ENCODE data around the gene CNTN4. TPM values are rescaled to one million over a fixed set of nuclear protein-coding genes. Genes with fewer than 3 reads are reported as not detected.

Gene CNTN4
- total and polyA plus RNA-seq, 2 of the 8 experiments (the other 6 are each of a cell fraction or from before 2014, with no cell fraction given) = 0.41 to 2.2 TPM

DNA sequence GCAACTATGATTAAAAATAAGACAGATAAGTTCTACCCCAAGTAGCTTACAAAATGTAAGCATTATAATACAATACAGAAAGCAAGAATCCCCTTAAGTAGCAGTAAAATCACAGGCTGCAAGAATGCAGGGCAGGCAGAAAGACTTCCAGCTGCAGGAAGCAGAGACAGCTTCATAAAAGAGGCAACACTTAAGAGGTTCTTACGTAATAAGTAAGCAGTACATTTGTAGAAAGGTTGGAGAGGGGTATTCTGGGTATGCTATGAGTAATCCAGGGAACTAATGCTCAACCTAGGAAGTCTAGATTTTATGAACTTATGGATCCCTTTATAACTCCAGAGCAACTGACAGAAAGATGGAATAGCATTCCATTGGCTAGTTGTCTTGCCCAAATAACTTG, 859.9 kb downstream of the CNTN4 start:
- H3K23ac ChIP-seq (ENCODE audit: insufficient read length) = no peak overlapping the region
- H3K9ac ChIP-seq (replicated peaks in 1 of 4; ENCODE audit: extremely low read depth in 1 of 4, low read depth in 3 of 4, low read length in 3 of 4) = no peak overlapping the region
- H2BK15ac ChIP-seq (ENCODE audit: low read length) = no peak overlapping the region
- no peaks in the 10 kb centered on the region for H4K20me1 ChIP-seq (replicated peaks in 1 of 2; ENCODE audit: control insufficient read depth in 1 of 2, insufficient read depth in 2 of 2, low read length in 2 of 2)
- H2BK5ac ChIP-seq (ENCODE audit: low read depth, low read length) = no peak overlapping the region
- no peak for DNase-seq (ENCODE audit: low read depth in 1 of 2, low spot score in 2 of 2)
- no peak overlapping the region for H2BK120ac ChIP-seq (replicated peaks; ENCODE audit: low read depth, low read length)
- H2BK20ac ChIP-seq (ENCODE audit: low read length) = no peak overlapping the region
- no peak for FAIRE-seq
- H3K9me3 ChIP-seq (ENCODE audit: insufficient read depth in 2 of 2, low read depth in 1 of 2, low read length in 1 of 2) = no peaks in the 10 kb centered on the region
- TF ChIP-seq TAF7 (optimal IDR thresholded peaks at IDR 0.05; ENCODE audit: borderline replicate concordance, low read depth, low read length) (no peak), EZH2 (IDR thresholded peaks at IDR 0.05; ENCODE audit: low read depth, low read length, severe bottlenecking) (no peak), EGR1 (IDR thresholded peaks at IDR 0.05; ENCODE audit: borderline replicate concordance, low read depth, low read length) (no peak), CEBPB (IDR thresholded peaks at IDR 0.05; ENCODE audit: low read depth, low read length) (0 out of 2 replicates have a peak, but pooled peaks have one; percentile 6)
- no peak overlapping the region for H3K4me3 ChIP-seq (ENCODE audit: extremely low read depth in 1 of 4, insufficient read depth in 2 of 4, low read depth in 3 of 4, low read length in 4 of 4)
- 92% methylated on average over 1 of the region's 1 CpG; no CpG with 5 or more reads in 1 of the 2 experiments for WGBS, 2 experiments (ENCODE audit: extremely low coverage in 1 of 2, insufficient coverage in 1 of 2, insufficient read length in 1 of 2, insufficient replicate concordance in 2 of 2, low coverage in 1 of 2, low lambda C conversion rate in 2 of 2, missing lambda C conversion rate in 1 of 2)
- no peak overlapping the region for H2AFZ ChIP-seq (ENCODE audit: low read length)
- no peak overlapping the region for H3K4me2 ChIP-seq (ENCODE audit: insufficient read depth in 1 of 2, low read depth in 2 of 2, low read length in 2 of 2)
- POLR2A ChIA-PET (ENCODE audit: partially characterized antibody) = no interaction called here
- H3K23me2 ChIP-seq (ENCODE audit: low read depth, low read length) = no peaks in the 10 kb centered on the region
- H2BK12ac ChIP-seq (ENCODE audit: low read depth, low read length) = no peak overlapping the region
- H3K79me1 ChIP-seq (ENCODE audit: low read depth, low read length) = no peaks in the 10 kb centered on the region
- H3K79me2 ChIP-seq (ENCODE audit: control insufficient read depth in 1 of 2, insufficient read depth in 2 of 2, low read length in 2 of 2) = no peaks in the 10 kb centered on the region
- no peak overlapping the region for H4K8ac ChIP-seq (ENCODE audit: extremely low read depth, insufficient read depth, low read length)
- no peak overlapping the region for H2AK5ac ChIP-seq (ENCODE audit: low read depth, low read length)
- H4K91ac ChIP-seq (replicated peaks; ENCODE audit: insufficient read length, low read length) = no peak overlapping the region
- H3K27ac ChIP-seq (ENCODE audit: low read depth, low read length) = no peak overlapping the region
- no peak overlapping the region for H3K18ac ChIP-seq (ENCODE audit: extremely low read depth, low read length)
- no peak overlapping the region for H4K5ac ChIP-seq (ENCODE audit: insufficient read length, low read depth, low read length)
- CTCF ChIA-PET (ENCODE audit: partially characterized antibody) = interaction anchor here (1.5 to 2.6 kb wide), 3 partner anchors 10 to 36 kb away, joined by 4 to 10 read pairs (median 4); no protein-coding TSS in a partner anchor
- no peaks in the 10 kb centered on the region for H3K36me3 ChIP-seq (ENCODE audit: control insufficient read depth in 2 of 4, insufficient read depth in 4 of 4, low read length in 3 of 4)
- H3K27me3 ChIP-seq (replicated peaks in 1 of 4; ENCODE audit: control insufficient read depth in 3 of 4, extremely low read depth in 1 of 4, insufficient read depth in 3 of 4, low read length in 3 of 4) = no peaks in the 10 kb centered on the region
- no peak overlapping the region for H3K56ac ChIP-seq (replicated peaks; ENCODE audit: insufficient read length, low read depth, low read length)
- H3K4me1 ChIP-seq (replicated peaks in 1 of 4; ENCODE audit: control insufficient read depth in 3 of 4, insufficient read depth in 4 of 4, low read length in 3 of 4) = peaks cover 2 to 6% (median 4%) of the 10 kb centered on the region in 4 experiments; a peak in 6 of 7 replicates
- H3K14ac ChIP-seq (ENCODE audit: insufficient read length) = no peak overlapping the region
- no peak overlapping the region for H3K4ac ChIP-seq (replicated peaks; ENCODE audit: insufficient read length, low read depth, low read length)
